Peyer's patch (tissue), 4 donors: ENCODE results near the gene SLC22A23.

Experiments used
- POLR2A ChIP-seq, 2 donors: fragments of 450-650 bp; IDR thresholded peaks; one replicate each; pipeline ENCODE4 v1.5.1; 2017; ENCODE audit warnings: antibody characterized with exemption in 2 of 2, mild to moderate bottlenecking in 2 of 2, moderate library complexity in 2 of 2
- TF ChIP-seq, protein P1 (sequence below), 6 experiments: fragments of 450-650 bp in 4 of 6; fragments of 200-600 bp in 2 of 6; sonication (generic) in 1 of 6; IDR thresholded peaks; one replicate each; pipeline ENCODE4 v1.5.1; 2017 to 2019; ENCODE audit warnings: antibody characterized with exemption in 6 of 6, mild to moderate bottlenecking in 3 of 6, moderate library complexity in 1 of 6

DNA sequence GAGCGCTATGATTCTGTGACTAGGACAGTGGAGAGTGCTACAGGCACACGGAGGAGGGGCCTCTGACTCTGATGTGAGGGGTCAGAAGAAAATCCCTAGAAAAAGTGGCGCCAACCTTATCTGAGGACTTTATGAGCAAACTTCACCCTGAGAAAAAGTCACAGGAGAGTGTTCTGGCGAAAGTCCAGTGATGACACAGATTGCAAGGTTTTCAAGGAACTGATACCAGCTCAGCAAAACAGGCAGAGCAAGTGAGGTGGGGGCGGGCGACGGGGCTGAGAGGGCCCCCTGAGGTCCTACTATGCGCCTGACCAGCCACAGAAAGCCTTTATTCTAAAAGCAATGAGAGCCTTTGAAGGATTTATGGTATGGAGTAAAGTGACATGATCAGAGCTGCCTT, 73.3 kb downstream of the SLC22A23 start:
- TF ChIP-seq, protein P1, sequence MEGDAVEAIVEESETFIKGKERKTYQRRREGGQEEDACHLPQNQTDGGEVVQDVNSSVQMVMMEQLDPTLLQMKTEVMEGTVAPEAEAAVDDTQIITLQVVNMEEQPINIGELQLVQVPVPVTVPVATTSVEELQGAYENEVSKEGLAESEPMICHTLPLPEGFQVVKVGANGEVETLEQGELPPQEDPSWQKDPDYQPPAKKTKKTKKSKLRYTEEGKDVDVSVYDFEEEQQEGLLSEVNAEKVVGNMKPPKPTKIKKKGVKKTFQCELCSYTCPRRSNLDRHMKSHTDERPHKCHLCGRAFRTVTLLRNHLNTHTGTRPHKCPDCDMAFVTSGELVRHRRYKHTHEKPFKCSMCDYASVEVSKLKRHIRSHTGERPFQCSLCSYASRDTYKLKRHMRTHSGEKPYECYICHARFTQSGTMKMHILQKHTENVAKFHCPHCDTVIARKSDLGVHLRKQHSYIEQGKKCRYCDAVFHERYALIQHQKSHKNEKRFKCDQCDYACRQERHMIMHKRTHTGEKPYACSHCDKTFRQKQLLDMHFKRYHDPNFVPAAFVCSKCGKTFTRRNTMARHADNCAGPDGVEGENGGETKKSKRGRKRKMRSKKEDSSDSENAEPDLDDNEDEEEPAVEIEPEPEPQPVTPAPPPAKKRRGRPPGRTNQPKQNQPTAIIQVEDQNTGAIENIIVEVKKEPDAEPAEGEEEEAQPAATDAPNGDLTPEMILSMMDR (IDR thresholded peaks at IDR 0.05): no peak
- TF ChIP-seq POLR2A (IDR thresholded peaks at IDR 0.05): no peak
